Esophagus muscularis mucosa (tissue), 4 donors: ENCODE measurements around the gene MAD2L1BP. TPM values are rescaled to one million over a fixed set of nuclear protein-coding genes. Genes with fewer than 3 reads are reported as not detected.

Experiments used
- DNase-seq: peaks from one replicate; pipeline ENCODE4 v3.0.0-alpha.2; 2017; ENCODE audit errors: extremely low spot score
- H3K27ac ChIP-seq, 4 donors: fragments of 200-600 bp; sonication (generic); replicated peaks in 1 of 4; 1 replicate in 3 of 4; 2 replicates in 1 of 4; pipeline ENCODE4 v1.5.1; 2016 to 2019; ENCODE audit warnings: mild to moderate bottlenecking in 1 of 4
- H3K27me3 ChIP-seq, 4 donors: fragments of 200-600 bp; sonication (generic); one replicate each; pipeline versions ENCODE4 v1.5.1 to v1.6.0; 2016 to 2019
- H3K36me3 ChIP-seq, 4 donors: fragments of 200-600 bp; sonication (generic); one replicate each; pipeline ENCODE4 v1.5.1; 2016 to 2019
- H3K4me1 ChIP-seq, 4 donors: fragments of 200-600 bp; sonication (generic); one replicate each; pipeline ENCODE4 v1.5.1; 2016 to 2019
- H3K4me3 ChIP-seq, 4 donors: fragments of 200-600 bp; sonication (generic); 1 replicate in 2 of 4; 2 replicates in 2 of 4; pipeline ENCODE4 v1.5.1; 2016 to 2019; ENCODE audit warnings: mild to moderate bottlenecking in 4 of 4, moderate library complexity in 1 of 4
- H3K9me3 ChIP-seq, 4 donors: fragments of 200-600 bp; sonication (generic); 1 replicate in 3 of 4; 2 replicates in 1 of 4; pipeline ENCODE4 v1.5.1; 2016 to 2019
- CTCF ChIP-seq, 3 experiments: fragments of 200-600 bp in 2 of 3; fragments of 450-650 bp in 1 of 3; sonication (generic) in 2 of 3; IDR thresholded peaks; one replicate each; pipeline ENCODE4 v1.5.1; 2017 to 2019; ENCODE audit warnings: antibody characterized with exemption in 3 of 3, mild to moderate bottlenecking in 2 of 3, moderate library complexity in 1 of 3
- EP300 ChIP-seq: sonication (generic); formaldehyde crosslinking; IDR thresholded peaks from one replicate; pipeline ENCODE4 v1.6.1; 2017; ENCODE audit warnings: antibody characterized with exemption
- POLR2A ChIP-seq: fragments of 450-650 bp; IDR thresholded peaks from one replicate; pipeline ENCODE4 v1.6.1; 2017; ENCODE audit warnings: antibody characterized with exemption, moderate library complexity, mild to moderate bottlenecking, low read depth
- POLR2AphosphoS5 ChIP-seq, 2 donors: sonication (generic); formaldehyde crosslinking; IDR thresholded peaks; one replicate each; pipeline ENCODE4 v1.6.1; 2017; ENCODE audit warnings: antibody characterized with exemption in 2 of 2
- WGBS: methylation state at CpG from one replicate; pipeline ENCODE4 v1.1.5; 2018; 5-methylcytosine and 5-hydroxymethylcytosine counted together
- intact Hi-C: fragments of 100-400 bp; cut with DNase I; formaldehyde crosslinking; loops from one replicate; pipeline ENCODE4 v1.15.1; 2023
- total RNA-seq, 4 donors: library from RNA; depleted of rRNA; stranded (reverse); fragments of >200 nt; gene quantifications; one replicate each; pipeline versions ENCODE4 v1.1.0 to v1.2.1, GENCODE V29; 2016

The MAD2L1BP gene
- total RNA-seq, 4 donors from 2014 or later = 17.9 to 26.7 (median 21.6) TPM

- peak within 1 kb of the TSS; percentile 81 to 94 (median 89) for H3K4me3 ChIP-seq
- no peaks in the 10 kb centered on the region for H3K9me3 ChIP-seq
- peak within 1 kb of the TSS; percentile 66 to 82 (median 76) for H3K27ac ChIP-seq
- intact Hi-C loops = no loop called here
- H3K4me1 ChIP-seq = peaks cover 23 to 51% (median 35%) of the 10 kb centered on the region in 4 donors
- TF ChIP-seq POLR2AphosphoS5 (IDR thresholded peaks at IDR 0.05) (peak; percentile 89), POLR2A (peak; percentile 10), CTCF (IDR thresholded peaks at IDR 0.05) (no peak), EP300 (no peak)
- 3% methylated on average over 34 of the region's 43 CpGs for WGBS
- no peaks in the 10 kb centered on the region for H3K27me3 ChIP-seq
- peak; percentile 94 for DNase-seq
- H3K36me3 ChIP-seq = peaks cover 0 to under 1% (median 0%) of the 10 kb centered on the region in 4 donors
Measured at GRCh38 chr6:43687437-43688347, 52.1 kb downstream of the MAD2L1BP start, which contains the start of gene MRPS18A. TSS of gene MRPS18A (minus strand) at chr6:43687791. CDS start at chr6:43687779, 12 bp downstream.

GRCh38 chr6:43689421-43689820 is 53.8 kb downstream of the MAD2L1BP start:
- H3K27ac ChIP-seq = no peak overlapping the region
- H3K4me1 ChIP-seq = peaks cover 17 to 33% (median 27%) of the 10 kb centered on the region in 4 donors
- WGBS = 81% methylated on average over 2 of the region's 2 CpGs
- H3K9me3 ChIP-seq = no peaks in the 10 kb centered on the region
- DNase-seq = no peak
- no peaks in the 10 kb centered on the region for H3K36me3 ChIP-seq
- intact Hi-C loops = no loop called here
- H3K4me3 ChIP-seq = no peak overlapping the region
- TF ChIP-seq EP300 (no peak), POLR2AphosphoS5 (IDR thresholded peaks at IDR 0.05) (no peak), CTCF (IDR thresholded peaks at IDR 0.05) (no peak)
- no peaks in the 10 kb centered on the region for H3K27me3 ChIP-seq

Other genes with a start within 250 kb of the MAD2L1BP start
- 10 to 100 TPM in 3 of 4 donors, 1 to 10 TPM in 1; 7.6 to 19.4 (median 12.5) TPM for gene ABCC10, start 208.3 kb upstream of the MAD2L1BP start, total RNA-seq
- under 1 TPM in 2 of 4 donors, not detected in 2; 0.32 to 0.33 TPM for gene DLK2, start 180.3 kb upstream of the MAD2L1BP start, total RNA-seq
- 10 to 100 TPM; 19.9 to 34.4 (median 26.4) TPM for gene TJAP1, start 158.3 kb upstream of the MAD2L1BP start, total RNA-seq
- 1 to 10 TPM in 1 of 4 donors, under 1 TPM in 2, not detected in 1; 0.50 to 1.4 (median 0.75) TPM for gene LRRC73, start 125.5 kb upstream of the MAD2L1BP start, total RNA-seq
- 10 to 100 TPM; 73.6 to 96.9 (median 84.9) TPM for gene YIPF3, start 118.9 kb upstream of the MAD2L1BP start, total RNA-seq
- 10 to 100 TPM in 3 of 4 donors, 1 to 10 TPM in 1; 9.1 to 30.3 (median 17.6) TPM for gene POLR1C, start 118.8 kb upstream of the MAD2L1BP start, total RNA-seq
- gene XPO5, start 59.8 kb upstream of the MAD2L1BP start, total RNA-seq = 10 to 100 TPM; 12.5 to 17.1 (median 15.7) TPM
- gene POLH, start 59.7 kb upstream of the MAD2L1BP start, total RNA-seq = 1 to 10 TPM; 6.1 to 9.6 (median 7.7) TPM
- 10 to 100 TPM; 28.2 to 31.0 (median 30.0) TPM for gene GTPBP2, start 6.6 kb upstream of the MAD2L1BP start, total RNA-seq
- under 1 TPM in 2 of 4 donors, not detected in 2; 0.17 to 0.34 TPM for gene RSPH9, start 9.2 kb downstream of the MAD2L1BP start, total RNA-seq
- gene MRPS18A, start 52.0 kb downstream of the MAD2L1BP start, total RNA-seq = 10 to 100 TPM; 30.7 to 47.4 (median 37.1) TPM
- gene VEGFA, start 134.4 kb downstream of the MAD2L1BP start, total RNA-seq = 10 to 100 TPM; 39.2 to 58.5 (median 45.0) TPM